ENCODE measurements around the gene RAD51D. TPM values are rescaled to one million over a fixed set of nuclear protein-coding genes. Genes with fewer than 3 reads are reported as not detected.

Gene RAD51D
- total RNA-seq, 3 donors from 2014 or later (not counting 1 experiment from before 2014, with no cell fraction given), result 15.4 to 27.0 (median 22.7) TPM

DNA sequence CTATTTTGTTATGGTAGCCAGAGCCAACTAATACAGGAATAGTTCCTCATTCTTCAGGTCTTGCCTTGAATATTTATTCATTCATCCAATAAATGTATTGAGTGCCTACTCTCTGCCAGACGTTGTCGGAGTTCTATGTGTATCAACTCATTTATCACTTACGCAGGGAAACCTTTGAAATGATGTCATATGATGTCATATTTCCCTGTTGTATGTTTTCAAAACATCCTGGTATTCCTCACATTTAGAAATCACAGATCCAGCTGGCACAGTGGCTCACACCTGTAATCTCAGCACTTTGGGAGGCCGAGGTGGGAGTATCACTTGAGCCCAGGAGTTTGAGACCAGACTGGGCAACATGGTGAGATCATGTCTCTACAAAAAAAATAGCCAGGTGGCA is 25.2 kb upstream of the RAD51D start:
- Mint-ChIP-seq H3K27ac (no peak overlapping the region), H3K36me3 (no peaks in the 10 kb centered on the region), H3K4me1 (peaks cover 4 to 6% of the 10 kb centered on the region in 2 donors), H3K4me3 (no peak overlapping the region), H3K27me3 (ENCODE audit: low read depth in 2 of 2) (no peaks in the 10 kb centered on the region), H3K9me3 (no peaks in the 10 kb centered on the region)
- TF ChIP-seq, protein P1, sequence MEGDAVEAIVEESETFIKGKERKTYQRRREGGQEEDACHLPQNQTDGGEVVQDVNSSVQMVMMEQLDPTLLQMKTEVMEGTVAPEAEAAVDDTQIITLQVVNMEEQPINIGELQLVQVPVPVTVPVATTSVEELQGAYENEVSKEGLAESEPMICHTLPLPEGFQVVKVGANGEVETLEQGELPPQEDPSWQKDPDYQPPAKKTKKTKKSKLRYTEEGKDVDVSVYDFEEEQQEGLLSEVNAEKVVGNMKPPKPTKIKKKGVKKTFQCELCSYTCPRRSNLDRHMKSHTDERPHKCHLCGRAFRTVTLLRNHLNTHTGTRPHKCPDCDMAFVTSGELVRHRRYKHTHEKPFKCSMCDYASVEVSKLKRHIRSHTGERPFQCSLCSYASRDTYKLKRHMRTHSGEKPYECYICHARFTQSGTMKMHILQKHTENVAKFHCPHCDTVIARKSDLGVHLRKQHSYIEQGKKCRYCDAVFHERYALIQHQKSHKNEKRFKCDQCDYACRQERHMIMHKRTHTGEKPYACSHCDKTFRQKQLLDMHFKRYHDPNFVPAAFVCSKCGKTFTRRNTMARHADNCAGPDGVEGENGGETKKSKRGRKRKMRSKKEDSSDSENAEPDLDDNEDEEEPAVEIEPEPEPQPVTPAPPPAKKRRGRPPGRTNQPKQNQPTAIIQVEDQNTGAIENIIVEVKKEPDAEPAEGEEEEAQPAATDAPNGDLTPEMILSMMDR (IDR thresholded peaks at IDR 0.05), result no peak
- Histone ChIP-seq H3K4me1 (ENCODE audit: control insufficient read depth, insufficient read depth, low read length) (peaks cover 16% of the 10 kb centered on the region), H3K4me3 (ENCODE audit: low read length) (no peak overlapping the region), H3K27ac (ENCODE audit: low read length) (no peak overlapping the region), H3K36me3 (ENCODE audit: control insufficient read depth, insufficient read depth, low read length) (peaks cover 2% of the 10 kb centered on the region), H3K9me3 (ENCODE audit: control insufficient read depth, insufficient read depth, low read length) (no peaks in the 10 kb centered on the region), H3K27me3 (ENCODE audit: control insufficient read depth, insufficient read depth, low read length) (no peaks in the 10 kb centered on the region)
- 95% methylated on average over 4 of the region's 4 CpGs for WGBS (ENCODE audit: insufficient coverage)
- ATAC-seq (no peak), DNase-seq (no peak)
- intact Hi-C loops (cut with micrococcal nuclease), result no loop called here

DNA sequence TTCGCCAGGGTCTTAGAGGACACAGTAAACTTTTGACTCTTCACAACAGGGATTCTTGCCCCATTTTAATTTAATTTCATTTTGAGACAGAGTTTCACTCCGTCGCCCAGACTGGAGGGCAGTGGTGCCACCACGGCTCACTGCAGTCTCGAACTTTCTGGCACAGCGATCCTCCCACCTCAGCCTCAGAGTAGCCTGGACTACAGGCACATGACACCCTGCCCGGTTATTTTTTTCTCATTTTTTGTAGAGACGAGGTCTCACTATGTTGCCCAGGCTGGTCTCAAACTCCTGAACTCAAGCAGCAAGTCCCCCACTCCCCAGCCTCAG is 22.8 kb upstream of the RAD51D start:
- no peaks in the 10 kb centered on the region for H3K9me3 ChIP-seq (ENCODE audit: control insufficient read depth, insufficient read depth, low read length)
- Mint-ChIP-seq H3K9me3 (no peaks in the 10 kb centered on the region), H3K4me3 (peak overlapping the region; percentile 84), H3K27me3 (ENCODE audit: low read depth in 2 of 2) (no peaks in the 10 kb centered on the region), H3K27ac (peak overlapping the region; percentile 29 to 58), H3K4me1 (peaks cover 4 to 6% of the 10 kb centered on the region in 2 donors), H3K36me3 (no peaks in the 10 kb centered on the region)
- peaks cover 16% of the 10 kb centered on the region for H3K4me1 ChIP-seq (ENCODE audit: control insufficient read depth, insufficient read depth, low read length)
- TF ChIP-seq, protein P1 (IDR thresholded peaks at IDR 0.05), result peak; percentile 23
- 71% methylated on average over 8 of the region's 8 CpGs for WGBS (ENCODE audit: insufficient coverage)
- H3K4me3 ChIP-seq (ENCODE audit: low read length), result no peak overlapping the region
- no peaks in the 10 kb centered on the region for H3K27me3 ChIP-seq (ENCODE audit: control insufficient read depth, insufficient read depth, low read length)
- peaks cover 23% of the 10 kb centered on the region for H3K36me3 ChIP-seq (ENCODE audit: control insufficient read depth, insufficient read depth, low read length)
- DNase-seq, result no peak
- ATAC-seq, result no peak
- intact Hi-C loops (cut with micrococcal nuclease), result no loop called here
- H3K27ac ChIP-seq (ENCODE audit: low read length), result no peak overlapping the region

DNA sequence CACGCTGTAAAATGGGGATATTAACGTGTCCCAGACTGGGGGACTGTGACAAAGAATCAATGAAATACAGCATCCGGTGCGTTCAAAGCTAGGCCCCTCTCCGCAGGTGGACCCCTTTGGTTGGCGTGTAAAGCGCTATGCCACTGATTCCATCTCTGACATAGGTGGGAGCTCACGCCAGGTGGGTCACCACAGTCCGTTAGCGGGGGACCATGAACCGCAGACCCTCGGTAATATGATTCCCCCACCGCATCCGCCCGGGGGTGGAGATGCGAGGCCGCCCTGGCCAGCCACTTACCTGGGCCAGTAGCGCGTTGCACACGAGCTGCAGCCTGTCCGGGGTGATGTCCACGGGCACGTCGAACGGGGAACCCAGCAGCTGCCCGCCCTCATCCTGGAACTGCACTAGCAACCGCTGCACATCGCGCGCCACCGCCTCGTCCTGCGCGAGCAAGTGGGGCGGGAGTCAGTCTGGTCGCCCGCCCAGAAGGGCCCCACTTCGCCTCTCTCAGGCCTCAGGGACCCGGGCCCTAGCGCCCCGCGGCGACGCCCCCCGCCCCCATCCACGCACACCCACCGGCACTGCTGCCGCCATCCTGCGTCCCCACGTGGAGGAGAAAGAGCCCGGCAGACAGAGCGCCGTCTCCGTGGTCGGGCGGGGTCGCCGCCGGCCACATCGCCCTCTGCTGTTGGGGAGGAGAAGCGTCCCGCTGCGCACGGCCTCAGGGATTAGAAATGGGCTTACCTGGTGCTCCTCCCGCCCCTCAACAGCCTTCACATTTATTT is 22.2 kb upstream of the RAD51D start, which contains the start of gene NLE1:
Gene NLE1 (minus strand): TSS at position 623 of the 786 bp plus-strand sequence. CDS start 28 bp downstream, at position 595.
- no peaks in the 10 kb centered on the region for H3K36me3 Mint-ChIP-seq
- H3K4me1 ChIP-seq (ENCODE audit: control insufficient read depth, insufficient read depth, low read length), result peaks cover 16% of the 10 kb centered on the region
- peak within 1 kb of the TSS; percentile 11 for H3K27ac ChIP-seq (ENCODE audit: low read length)
- H3K9me3 Mint-ChIP-seq, result no peaks in the 10 kb centered on the region
- H3K27ac Mint-ChIP-seq, result peak within 1 kb of the TSS; percentile 29 to 58
- TF ChIP-seq, protein P1 (IDR thresholded peaks at IDR 0.05), result peak; percentile 97
- no peaks in the 10 kb centered on the region for H3K27me3 Mint-ChIP-seq (ENCODE audit: low read depth in 2 of 2)
- intact Hi-C loops (cut with micrococcal nuclease), result no loop called here
- H3K4me1 Mint-ChIP-seq, result peaks cover 4 to 6% of the 10 kb centered on the region in 2 donors
- H3K27me3 ChIP-seq (ENCODE audit: control insufficient read depth, insufficient read depth, low read length), result no peaks in the 10 kb centered on the region
- DNase-seq (peak; percentile 83 to 92), ATAC-seq (peak; percentile 97 to 99 (median 97))
- H3K36me3 ChIP-seq (ENCODE audit: control insufficient read depth, insufficient read depth, low read length), result peaks cover 28% of the 10 kb centered on the region
- peak within 1 kb of the TSS; percentile 84 for H3K4me3 Mint-ChIP-seq
- WGBS (ENCODE audit: insufficient coverage), result under 1% methylated on average over 65 of the region's 65 CpGs
- no peaks in the 10 kb centered on the region for H3K9me3 ChIP-seq (ENCODE audit: control insufficient read depth, insufficient read depth, low read length)
- H3K4me3 ChIP-seq (ENCODE audit: low read length), result peak within 1 kb of the TSS; percentile 81
